Measurements from ENCODE around the gene DNAJB13.

DNA sequence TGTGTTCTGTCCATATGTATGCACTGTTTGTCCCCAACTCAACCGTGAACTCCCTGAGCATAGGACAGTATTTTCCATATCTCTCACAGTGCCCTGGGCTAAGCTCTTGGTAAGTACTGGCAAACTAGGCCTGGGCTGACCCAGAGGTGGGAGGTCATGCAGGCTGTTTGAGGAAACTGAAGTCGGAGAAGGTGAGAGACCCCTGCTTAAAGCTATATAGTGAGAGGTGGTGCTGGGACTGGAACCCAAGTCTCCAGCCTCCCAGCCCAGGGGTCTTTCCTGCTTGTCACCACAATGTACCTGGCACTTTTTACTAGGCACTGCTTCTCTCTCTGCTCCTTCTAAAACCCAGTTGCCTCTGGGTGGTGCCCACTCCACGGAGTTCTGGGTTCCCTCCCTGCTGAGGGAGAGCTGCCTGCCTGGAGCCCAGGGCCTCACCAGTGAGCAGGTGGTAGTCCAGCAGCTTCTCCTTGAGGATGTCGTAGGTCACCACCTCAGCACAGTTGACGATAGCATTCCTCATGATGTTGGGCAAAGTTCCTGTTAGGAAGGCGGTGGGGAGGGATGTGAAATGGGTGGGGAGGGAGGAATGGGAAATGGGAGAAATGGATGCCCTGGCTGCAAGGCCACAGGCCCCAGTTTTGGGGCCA is 53.3 kb downstream of the DNAJB13 start:
- no peak for TF ChIP-seq ISL1 (CRISPR knock-in tag; IDR thresholded peaks at IDR 0.05)
- no peak for TF ChIP-seq TOX (CRISPR knock-in tag; IDR thresholded peaks at IDR 0.05; ENCODE audit: borderline replicate concordance)
- TF ChIP-seq ARNTL (CRISPR knock-in tag; IDR thresholded peaks at IDR 0.05; ENCODE audit: borderline replicate concordance, low read depth): no peak
- TF ChIP-seq SNAI2 (CRISPR knock-in tag; IDR thresholded peaks at IDR 0.05): no peak
- TF ChIP-seq, protein P1, sequence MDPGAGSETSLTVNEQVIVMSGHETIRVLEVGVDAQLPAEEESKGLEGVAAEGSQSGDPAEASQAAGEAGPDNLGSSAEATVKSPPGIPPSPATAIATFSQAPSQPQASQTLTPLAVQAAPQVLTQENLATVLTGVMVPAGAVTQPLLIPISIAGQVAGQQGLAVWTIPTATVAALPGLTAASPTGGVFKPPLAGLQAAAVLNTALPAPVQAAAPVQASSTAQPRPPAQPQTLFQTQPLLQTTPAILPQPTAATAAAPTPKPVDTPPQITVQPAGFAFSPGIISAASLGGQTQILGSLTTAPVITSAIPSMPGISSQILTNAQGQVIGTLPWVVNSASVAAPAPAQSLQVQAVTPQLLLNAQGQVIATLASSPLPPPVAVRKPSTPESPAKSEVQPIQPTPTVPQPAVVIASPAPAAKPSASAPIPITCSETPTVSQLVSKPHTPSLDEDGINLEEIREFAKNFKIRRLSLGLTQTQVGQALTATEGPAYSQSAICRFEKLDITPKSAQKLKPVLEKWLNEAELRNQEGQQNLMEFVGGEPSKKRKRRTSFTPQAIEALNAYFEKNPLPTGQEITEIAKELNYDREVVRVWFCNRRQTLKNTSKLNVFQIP (CRISPR knock-in tag; IDR thresholded peaks at IDR 0.05; ENCODE audit: borderline replicate concordance, low read depth): no peak

Measured in SK-N-SH treated with all-trans-retinoic acid at 6 μM for 48 hours (cell line).